Measurements from ENCODE around the gene CGB7.
"Not testable (repeated sequence)": the region's sequence is repeated elsewhere in the genome, so short reads cannot be mapped to it uniquely, and the experiment has no call there.

Gene CGB7

DNA sequence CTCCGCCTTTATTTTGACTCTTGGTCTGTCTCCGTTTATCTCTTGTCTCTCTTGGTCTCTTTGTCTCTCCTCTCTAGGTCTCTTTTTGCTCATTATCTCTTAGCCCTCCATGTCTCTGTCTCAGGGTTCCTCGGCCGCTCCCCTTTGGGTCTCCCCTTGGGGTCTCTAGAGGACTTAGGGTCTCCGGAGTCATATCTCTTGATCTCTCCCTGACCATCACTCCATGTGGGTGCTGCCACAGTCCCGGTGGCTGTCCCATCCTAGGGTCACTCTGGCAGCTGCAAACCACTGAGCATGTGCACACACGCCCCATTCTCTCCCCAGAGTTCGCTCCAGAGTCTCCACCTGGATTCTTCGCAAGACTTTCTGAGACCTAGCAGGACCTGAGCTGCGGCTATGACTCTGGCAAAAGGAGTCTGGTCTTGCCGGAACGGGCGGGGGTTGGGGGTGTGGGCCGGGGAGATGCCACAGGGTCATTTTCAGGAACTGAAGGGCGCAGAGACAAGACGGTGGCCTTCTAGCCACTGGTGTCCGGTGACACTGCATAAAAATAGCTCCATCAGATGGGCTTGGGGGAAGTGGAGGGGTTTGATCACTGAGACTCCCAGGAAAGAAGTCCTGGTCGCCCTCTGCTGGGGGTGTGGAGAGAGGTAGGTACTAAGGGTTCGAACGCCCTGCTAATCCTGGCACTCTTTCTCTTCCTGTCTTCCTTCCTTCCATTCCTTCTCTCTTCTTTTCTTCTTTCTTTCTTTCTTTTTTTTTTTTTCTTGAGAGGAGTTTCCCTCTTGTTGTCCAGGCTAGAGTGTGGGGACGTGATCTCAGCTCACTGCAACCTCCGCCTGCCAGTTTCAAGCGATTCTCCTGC, 16.2 kb upstream of the CGB7 start:
- DNase-seq = no peak

DNA sequence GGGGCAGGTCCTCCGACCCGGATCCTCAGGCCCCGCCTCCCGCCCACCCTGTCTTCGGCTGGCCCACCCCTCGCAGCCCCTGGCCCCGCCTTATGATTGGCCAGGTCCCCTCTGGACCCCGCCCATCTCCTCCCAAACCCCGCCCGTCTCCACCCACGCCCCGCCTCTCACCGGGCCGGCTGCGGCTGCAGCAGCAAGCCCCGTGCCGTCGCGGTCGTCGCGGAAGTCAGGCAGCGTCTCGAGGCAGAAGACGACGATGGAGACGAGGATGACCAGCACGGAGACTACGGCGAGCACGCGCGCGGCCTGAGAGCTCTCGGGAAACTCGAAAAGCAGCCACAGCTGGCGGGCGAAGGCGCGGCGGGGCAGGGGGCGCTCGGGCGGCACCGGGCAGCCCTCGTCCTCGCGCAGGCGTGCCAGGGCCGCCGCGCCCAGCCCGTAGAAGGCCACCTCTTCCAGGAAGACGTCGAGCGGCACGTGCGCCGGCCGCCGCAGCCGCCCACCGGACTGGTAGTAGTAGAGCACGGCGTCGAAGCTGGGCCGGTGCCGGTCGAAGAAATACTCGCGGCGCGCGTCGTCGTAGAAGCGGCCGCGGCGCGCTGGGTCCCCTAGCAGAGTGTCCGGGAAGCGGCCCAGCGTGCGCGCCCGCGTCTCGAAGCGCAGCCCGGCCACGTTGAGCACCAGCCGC, 14.5 kb upstream of the CGB7 start:
- peak; percentile 68 for DNase-seq

DNA sequence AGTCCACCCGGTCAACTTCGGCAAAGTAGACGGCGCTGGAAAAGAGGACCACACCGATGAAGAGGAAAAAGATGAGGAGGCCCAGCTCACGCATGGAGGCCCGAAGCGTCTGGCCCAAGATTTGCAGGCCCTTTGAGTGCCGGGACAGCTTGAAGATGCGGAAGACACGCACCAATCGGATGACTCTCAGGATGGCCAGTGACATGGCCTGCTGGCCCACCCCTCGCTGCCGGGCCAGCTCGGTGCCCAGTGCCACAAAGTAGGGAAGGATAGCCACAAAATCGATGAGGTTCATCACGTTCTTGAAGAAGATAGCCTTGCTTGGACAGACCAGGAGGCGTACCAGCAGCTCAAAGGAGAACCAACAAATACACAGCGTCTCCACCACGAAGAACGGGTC, 12.9 kb upstream of the CGB7 start:
- no peak for DNase-seq

DNA sequence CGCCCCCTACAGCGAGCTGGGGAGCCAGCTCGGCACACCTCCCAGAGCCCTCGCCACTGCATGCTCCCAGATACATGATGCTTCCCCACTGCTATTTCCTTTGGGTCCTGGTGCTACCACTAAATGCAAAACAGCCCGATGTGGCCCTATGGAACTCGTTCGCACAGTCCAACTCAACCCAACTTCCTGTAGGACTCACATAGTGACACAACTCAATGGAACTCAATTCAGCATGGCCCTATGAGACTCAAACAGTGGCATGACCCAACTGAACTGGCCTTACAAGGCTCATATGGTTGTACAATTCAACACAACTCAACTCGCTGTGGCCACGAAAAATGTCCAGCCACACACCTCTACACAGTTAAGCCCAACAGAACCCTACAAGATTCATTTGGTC, 11.5 kb upstream of the CGB7 start:
- DNase-seq = no peak

DNA sequence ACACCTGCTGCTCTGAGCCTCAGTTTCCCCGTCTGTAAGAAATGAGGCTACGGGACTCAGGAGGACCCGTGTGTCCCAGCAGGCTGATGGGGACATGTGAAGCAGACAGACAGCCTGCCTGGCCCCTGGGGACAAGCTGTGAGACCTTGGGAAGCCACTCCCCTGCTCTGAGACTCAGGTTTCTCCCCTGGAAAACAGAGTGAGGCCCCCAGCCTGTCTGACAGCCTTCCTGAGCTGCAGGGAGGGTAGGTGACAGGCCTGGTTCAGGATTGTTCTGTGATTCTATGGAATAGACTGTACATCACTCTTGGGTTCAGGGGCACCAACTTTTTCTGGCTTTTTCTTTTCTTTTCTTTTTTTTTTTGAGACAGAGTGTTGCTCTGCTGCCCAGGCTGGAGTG, 10.0 kb upstream of the CGB7 start:
- no peak for DNase-seq

DNA sequence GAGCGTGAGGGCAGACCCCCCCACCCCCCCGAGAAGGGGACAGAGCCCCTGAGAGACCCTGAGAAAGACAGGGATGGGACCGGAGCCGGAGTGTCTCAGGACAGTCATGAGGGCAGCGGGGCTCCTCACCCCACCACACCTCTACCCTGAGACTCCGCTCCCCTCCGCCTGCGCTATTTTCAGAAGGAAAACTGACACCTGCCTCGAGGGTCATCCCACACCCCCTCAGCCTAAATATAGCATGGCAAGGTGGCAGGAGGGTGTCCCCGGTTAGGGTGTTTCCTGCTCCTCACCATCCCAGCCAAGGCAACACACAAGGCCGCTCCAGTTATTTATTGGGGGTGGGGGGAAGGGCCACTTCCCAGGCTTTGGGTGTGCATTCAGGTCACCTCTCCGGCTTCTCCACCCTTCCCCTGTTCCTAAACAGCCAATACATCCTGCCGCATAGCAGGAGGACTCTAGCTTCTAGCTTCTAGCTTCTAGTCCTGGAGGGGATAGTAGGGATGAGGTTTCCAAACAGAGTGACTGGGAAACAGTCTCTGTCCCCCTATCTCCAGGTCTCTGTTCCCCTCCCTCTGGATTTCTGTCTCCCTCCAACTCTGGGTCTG, 8.5 kb upstream of the CGB7 start:
- DNase-seq = no peak

DNA sequence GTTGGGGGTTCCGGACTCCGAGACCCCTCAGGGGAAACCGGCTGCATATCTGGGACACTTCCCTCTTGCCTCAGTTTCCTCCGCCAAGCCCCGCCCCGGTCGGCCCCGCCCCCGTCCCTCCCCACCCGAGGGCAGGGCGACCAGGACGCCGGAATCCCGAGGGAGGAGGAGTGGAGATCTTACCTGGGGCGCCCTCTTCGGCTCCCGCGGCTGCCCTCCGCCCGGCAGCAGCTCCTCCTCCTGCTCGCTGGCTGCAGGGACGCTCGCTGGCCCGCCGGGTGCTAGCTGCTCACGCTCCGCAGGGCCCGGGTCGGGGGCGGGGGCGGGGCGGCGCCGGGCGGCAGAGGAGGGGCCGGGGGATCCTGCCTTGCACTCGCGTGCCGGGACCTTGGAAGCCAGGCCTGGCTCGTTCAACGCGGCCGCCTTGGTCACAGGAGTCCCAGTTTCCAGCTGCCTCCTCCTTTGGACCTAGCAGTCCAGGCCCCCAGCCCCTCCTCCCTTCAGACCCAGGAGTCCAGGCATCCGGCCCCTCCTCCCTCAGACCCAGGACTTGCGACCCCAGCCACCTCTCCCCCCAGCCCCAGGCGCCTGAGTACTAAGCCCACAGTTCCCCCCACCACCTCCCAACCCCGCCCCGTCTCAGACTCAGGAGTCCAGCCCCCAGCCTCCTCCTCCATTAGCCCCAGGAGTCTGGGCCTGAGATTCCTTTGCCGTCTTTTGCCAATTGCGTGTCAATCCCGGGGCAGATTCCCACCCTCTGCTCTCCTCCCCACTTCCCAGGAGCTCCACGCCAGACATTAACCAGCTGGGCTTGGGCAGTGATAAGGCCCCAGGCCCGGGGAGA, 7.4 kb upstream of the CGB7 start, which contains the start of gene NTF4:
TSS of gene NTF4 (minus strand) at position 51 of the 844 bp plus-strand sequence. CDS start 2,821 bp downstream, outside the sequence.
- DNase-seq = no peak

DNA sequence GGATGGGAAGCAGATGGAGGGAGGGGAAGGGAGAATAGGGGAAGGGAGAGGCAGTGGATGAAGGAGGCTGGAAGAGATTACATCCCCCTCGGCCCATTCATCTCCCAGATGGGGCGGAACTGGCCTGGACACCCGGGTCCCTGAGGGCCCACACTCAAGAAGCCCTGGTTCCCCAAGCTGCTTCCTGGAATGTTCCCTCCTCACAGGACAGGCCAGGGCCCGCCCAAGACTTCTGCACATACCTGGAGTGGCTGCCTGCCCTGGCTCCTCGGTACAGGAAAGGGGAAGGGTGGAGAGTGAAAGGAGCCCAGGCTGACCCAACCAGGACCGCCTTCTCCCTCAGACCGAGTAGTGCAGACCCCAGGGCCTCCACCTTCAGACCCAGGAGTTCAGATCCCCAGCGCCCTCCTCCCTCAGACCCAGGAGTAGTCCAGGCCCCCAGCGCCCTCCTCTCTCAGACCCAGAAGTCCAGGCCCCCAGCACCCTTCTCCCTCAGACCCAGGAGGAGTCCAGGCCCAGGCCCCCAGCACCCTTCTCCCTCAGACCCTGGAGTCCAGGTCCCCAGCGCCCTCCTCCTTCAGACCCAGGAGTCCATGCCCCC, 6.6 kb upstream of the CGB7 start:
- no peak for DNase-seq

DNA sequence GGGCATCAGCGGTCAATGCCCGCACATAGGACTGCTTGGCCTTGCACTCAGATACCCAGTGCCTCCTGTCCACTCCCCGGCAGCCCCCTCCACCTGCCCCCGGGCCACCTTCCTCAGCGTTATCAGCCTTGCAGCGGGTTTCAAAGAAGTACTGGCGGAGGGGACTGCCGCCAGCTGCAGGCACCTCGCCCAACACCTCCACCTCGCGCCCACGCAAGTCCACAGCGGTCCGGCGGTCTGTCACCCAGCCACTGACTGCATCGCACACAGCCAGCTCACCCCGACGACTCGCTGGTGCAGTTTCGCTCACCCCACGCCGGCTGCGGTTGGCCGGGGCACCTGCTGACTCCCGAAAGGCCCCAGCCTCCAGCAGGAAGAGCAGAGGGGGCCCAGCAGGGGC, 3.9 kb upstream of the CGB7 start:
- DNase-seq = no peak

DNA sequence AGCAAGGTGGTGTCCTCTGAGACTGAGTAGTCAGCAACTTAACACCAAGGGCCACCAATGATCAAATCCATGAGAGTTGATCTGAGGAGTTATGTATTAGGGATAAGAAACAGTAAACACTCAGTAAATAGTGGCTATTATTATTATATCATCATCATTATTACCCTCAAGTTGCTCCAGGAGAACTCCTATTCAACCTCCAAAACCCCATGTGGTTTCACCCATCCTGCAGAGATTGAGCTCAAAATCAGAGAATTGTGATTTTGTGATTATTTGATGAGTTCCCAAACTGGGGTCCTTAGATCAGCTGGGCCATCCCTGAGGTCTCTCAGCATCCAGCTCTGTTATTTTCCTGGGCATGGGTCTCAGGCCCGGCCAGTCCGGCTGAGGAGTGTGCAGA, 3.5 kb upstream of the CGB7 start:
- DNase-seq = no peak

DNA sequence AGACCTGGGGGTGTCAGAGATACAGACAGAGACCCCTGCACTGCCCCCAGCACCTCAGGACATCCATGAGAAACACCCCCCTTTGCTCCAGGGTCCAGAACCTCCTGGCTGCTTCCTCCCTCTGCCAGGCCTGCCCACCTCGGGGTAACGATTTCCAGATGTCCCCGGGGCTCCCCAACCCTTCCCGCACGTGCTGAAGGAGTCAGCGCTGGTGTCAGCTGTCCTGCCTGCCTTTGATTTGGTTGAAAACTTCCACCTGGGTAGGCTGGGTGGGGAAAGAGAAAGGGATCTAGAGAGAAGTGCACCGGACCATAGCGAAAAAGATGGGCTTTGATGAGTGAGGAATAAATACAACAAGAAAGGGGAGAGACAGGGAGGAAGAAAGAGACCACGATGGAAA, 1.5 kb upstream of the CGB7 start:
- DNase-seq = no peak

DNA sequence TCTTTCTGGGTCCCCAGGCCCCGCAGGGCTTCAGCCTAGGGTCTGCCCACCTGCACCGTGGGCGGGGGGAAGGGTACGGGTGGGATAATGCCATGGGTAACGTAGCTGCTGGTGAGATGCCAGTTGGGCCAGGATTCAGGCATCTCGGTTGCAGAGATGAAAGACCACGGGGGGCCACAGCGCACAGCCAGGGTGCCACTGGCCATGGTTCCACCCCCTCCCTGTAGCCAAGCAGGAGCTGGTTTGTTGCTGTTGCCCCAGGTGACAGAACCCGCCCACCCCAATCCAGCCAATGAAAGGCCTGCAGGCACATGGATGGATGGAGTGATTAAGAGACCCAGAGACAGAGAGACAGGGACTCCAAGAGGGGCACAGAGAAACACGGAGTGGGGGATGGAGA, 1.0 kb upstream of the CGB7 start:
- DNase-seq = no peak

DNA sequence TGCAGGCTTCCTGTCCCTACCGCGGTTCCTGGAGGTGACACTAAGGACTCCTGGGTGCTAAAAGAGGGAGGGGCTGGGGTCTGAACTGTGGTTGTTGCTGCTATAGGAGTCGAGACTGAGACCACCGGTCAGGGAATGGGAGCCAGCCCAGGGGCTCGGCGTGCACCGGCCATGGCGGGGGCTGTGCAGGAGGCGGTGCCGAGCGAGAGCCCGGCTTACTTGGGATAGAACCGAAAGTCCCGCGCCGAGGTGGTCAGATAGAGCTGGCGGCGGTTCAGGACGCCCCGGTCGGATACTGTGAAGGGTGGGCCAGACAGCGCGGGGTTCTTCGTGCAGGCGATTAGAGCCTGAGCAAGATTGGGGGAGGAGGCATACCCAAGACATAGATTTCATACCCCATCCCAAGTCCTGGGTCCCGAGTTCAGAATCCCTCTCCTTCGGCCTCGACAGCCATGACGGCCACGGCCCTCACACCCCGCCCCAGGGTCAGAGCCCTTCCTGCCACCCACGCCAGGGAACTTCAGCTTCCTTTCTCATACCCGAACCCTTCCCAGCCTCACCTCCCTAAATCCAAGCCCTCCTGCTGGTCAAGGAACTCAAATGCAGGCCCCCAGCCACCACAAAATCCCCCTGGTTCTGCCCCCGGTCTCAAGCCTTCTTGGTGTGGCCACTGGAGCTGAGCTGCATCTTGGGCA, 500 bp downstream of the CGB7 start:
- DNase-seq = not testable (repeated sequence)

DNA sequence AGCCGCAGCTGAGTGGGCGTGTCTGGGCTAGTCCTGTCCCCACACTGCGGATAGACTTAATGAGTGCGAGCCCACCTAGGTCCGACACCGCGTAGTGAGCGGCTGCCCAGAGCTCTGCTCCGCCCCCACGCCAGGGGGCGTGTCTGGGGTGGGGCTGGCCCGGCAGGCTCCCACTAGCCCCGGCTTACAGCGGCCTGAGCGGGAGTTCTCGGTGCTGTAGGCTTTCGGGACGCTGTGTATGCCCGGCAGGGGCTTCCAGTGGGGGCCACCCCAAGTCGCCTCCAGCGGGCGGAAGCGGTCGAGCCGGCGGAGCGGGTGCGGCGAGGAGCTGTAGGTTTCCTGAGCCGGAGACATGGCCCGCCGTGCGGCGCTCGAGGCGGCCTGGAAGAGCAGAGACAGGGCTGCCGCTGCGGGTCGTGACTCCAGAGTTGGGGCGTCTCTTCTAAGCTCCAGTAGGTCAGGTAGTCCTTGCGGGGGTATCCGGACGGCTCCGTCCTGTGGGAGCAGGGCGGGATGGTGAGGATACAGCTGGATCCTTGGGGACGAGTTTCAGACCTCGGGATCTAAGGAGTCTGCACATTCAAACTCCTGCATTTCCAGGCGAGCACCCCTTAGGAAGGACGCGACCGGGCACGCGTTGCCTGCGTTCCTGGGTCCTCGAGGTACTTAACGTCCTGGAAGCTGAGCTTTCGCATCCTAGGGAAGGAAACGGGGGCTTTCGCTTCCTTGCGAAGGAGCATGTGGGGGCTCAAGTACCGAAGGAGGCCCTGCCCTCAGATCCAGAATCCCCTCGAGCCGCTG, 1.2 kb downstream of the CGB7 start:
- DNase-seq = peak; percentile 78

DNA sequence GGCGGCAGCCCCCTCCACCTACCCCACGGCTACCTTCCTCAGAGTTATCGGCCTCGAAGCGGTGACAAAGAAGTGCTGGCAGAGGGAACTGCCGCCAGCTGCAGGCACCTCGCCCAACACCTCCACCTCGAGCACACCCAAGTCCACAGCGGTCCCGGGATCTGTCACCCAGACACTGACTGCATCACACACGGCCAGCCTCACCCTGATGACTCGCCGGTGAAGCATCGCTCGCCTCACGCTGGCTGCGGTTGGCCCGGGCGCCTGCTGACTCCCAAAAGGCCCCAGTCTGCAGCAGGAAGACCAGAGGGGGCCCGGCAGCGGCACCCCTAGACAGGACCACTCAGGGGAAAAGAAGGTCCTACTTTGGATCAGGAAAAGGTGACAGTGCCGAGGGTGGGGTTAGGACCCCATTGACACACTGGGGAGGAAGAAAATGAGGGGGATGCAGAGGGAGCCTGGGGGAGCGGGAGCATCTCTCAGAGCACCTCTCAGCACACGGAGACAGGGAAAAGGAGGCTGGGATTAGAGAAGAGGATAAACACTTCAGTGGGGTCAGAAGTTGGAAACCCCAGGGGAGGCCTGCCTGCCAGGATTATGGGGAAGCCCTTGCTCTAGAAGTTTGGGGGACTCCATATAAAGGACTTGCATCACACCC, 7.0 kb downstream of the CGB7 start:
- not testable (repeated sequence) for DNase-seq

DNA sequence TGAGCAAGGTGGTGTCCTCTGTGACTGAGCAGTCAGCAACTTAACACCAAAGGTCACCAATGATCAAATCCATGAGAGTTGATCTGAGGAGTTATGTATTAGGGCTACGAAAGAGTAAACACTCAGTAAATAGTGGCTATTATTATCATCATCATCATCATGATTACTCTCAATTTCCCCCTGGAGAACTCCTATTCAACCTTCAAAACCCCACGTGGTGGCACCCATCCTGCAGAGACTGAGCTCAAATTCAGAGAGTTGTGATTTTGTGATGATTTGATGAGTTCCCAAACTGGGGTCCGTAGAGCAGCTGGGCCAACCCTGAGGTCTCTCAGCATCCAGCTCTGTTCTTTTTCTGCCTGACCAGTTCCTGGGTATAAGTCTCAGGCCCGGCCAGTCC, 7.7 kb downstream of the CGB7 start:
- not testable (repeated sequence) for DNase-seq

DNA sequence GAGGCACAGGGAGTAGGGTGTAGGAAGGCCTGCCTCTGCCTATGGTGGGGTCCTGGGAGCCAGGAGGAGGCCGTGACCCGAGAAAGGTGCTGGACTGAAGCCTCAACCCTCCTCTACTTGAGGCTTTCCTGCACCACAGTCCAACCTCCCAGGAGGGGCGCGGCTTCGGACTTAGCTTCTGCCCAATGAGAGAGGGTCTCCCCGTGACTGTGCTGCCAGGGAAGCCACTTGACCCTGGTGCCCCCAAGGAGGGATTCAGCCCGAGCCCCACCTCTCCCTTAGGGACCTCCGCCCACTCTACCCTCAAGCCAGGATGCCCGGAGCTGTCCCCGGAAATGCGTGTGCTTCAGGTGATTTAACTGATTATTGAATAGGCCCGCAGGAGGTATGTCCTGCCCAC, 8.5 kb downstream of the CGB7 start, which contains the start of gene CGB8:
TSS of gene CGB8 (minus strand) at position 101 of the 400 bp plus-strand sequence. CDS start 372 bp downstream, outside the sequence.
- DNase-seq = not testable (repeated sequence)

DNA sequence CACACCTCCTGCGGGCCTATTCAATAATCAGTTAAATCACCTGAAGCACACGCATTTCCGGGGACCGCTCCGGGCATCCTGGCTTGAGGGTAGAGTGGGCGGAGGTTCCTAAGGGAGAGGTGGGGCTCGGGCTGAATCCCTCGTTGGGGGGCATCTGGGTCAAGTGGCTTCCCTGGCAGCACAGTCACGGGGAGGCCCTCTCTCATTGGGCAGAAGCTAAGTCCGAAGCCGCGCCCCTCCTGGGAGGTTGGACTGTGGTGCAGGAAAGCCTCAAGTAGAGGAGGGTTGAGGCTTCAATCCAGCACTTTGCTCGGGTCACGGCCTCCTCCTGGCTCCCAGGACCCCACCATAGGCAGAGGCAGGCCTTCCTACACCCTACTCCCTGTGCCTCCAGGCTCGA, 14.0 kb downstream of the CGB7 start, which contains the start of gene CGB5:
TSS of gene CGB5 (plus strand) at position 301 of the 400 bp plus-strand sequence. CDS start 362 bp downstream, outside the sequence.
- not testable (repeated sequence) for DNase-seq

DNA sequence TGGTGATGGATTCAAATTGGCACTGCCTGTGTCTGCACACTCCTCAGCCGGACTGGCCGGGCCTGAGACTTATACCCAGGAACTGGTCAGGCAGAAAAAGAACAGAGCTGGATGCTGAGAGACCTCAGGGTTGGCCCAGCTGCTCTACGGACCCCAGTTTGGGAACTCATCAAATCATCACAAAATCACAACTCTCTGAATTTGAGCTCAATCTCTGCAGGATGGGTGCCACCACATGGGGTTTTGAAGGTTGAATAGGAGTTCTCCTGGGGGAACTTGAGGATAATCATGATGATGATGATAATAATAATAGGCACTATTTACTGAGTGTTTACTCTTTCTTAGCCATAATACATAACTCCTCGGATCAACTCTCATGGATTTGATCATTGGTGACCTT, 14.9 kb downstream of the CGB7 start:
- DNase-seq = not testable (repeated sequence)

DNA sequence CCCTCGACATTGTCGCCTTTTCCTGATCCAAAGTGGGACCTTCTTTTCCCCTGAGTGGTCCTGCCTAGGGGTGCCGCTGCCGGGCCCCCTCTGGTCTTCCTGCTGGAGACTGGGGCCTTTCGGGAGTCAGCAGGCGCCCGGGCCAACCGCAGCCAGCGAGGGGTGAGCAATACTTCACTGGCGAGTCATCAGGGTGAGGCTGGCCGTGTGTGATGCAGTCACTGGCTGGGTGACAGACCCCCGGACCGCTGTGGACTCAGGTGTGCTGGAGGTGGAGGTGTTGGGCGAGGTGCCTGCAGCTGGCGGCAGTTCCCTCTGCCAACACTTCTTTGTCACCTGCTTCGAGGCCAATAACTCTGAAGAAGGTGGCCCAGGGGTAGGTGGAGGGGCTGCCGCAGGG, 15.4 kb downstream of the CGB7 start:
- no peak for DNase-seq
